A549 (cell line): Measurements from ENCODE around the gene GARNL3. TPM values are rescaled to one million over a fixed set of nuclear protein-coding genes. Genes with fewer than 3 reads are reported as not detected.
A peak's percentile ranks its signal among the peaks of the same experiment; 100 is the strongest.

ENCODE experiments used
- BHLHE40 ChIP-seq: IDR thresholded peaks from 2 replicates; pipeline ENCODE4 v1.6.1; 2012; ENCODE audit warnings: low read depth, low read length, inconsistent platforms
- CBX2 ChIP-seq: fragments of 200-600 bp; sonication (generic); IDR thresholded peaks from 2 replicates; pipeline ENCODE4 v1.6.1; 2016; ENCODE audit warnings: low read depth, mild to moderate bottlenecking, borderline replicate concordance
- CEBPB ChIP-seq, 2 experiments: fragments of >200 bp in 1 of 2; sonication (Bioruptor Twin) in 1 of 2; formaldehyde crosslinking in 1 of 2; IDR thresholded peaks; 2 replicates each; pipeline ENCODE4 v1.6.1; 2012 to 2016
- ESRRA ChIP-seq: fragments of 150-350 bp; IDR thresholded peaks from 2 replicates; pipeline ENCODE4 v1.6.1; 2014; ENCODE audit warnings: mild to moderate bottlenecking, low read length, borderline replicate concordance
- FOSB ChIP-seq: fragments of 250-450 bp; sonication (Bioruptor Pico); IDR thresholded peaks from 2 replicates; pipeline ENCODE4 v1.5.0; 2020; ENCODE audit warnings: mild to moderate bottlenecking, moderate library complexity
- FOSL2 ChIP-seq, 2 experiments: fragments of 450-650 bp in 1 of 2; fragments of >200 bp in 1 of 2; sonication (Bioruptor Twin) in 1 of 2; formaldehyde crosslinking; IDR thresholded peaks; 2 replicates each; pipeline versions ENCODE4 v1.5.0 to v1.6.1; 2016 to 2020; ENCODE audit warnings: mild to moderate bottlenecking in 1 of 2, moderate library complexity in 1 of 2
- FOXS1 ChIP-seq: fragments of 250-450 bp; sonication (Bioruptor Pico); IDR thresholded peaks from 2 replicates; pipeline ENCODE4 v1.5.0; 2020; ENCODE audit warnings: mild to moderate bottlenecking, moderate library complexity
- GATA3 ChIP-seq: IDR thresholded peaks from 2 replicates; pipeline ENCODE4 v1.6.1; 2012; ENCODE audit warnings: borderline replicate concordance
- HDAC2 ChIP-seq: fragments of 200-600 bp; sonication (generic); IDR thresholded peaks from 2 replicates; pipeline ENCODE4 v1.6.1; 2016
- HOXA7 ChIP-seq: fragments of 250-450 bp; sonication (Bioruptor Pico); IDR thresholded peaks from 2 replicates; pipeline ENCODE4 v1.5.0; 2020; ENCODE audit warnings: mild to moderate bottlenecking, moderate library complexity
- HOXB13 ChIP-seq: fragments of 250-450 bp; sonication (Bioruptor Pico); IDR thresholded peaks from 2 replicates; pipeline ENCODE4 v1.5.0; 2020; ENCODE audit warnings: low read depth, mild to moderate bottlenecking, moderate library complexity
- HOXB5 ChIP-seq: fragments of 250-450 bp; sonication (Bioruptor Pico); IDR thresholded peaks from 2 replicates; pipeline ENCODE4 v1.5.0; 2020; ENCODE audit warnings: mild to moderate bottlenecking, moderate library complexity
- JUN ChIP-seq, 2 experiments: fragments of >200 bp; sonication (Bioruptor Twin); formaldehyde crosslinking; IDR thresholded peaks; 2 replicates in 1 of 2; 3 replicates in 1 of 2; pipeline ENCODE4 v1.6.1; 2016 to 2017
- JUNB ChIP-seq: fragments of >200 bp; sonication (Bioruptor Twin); formaldehyde crosslinking; IDR thresholded peaks from 2 replicates; pipeline ENCODE4 v1.6.1; 2016
- KDM1A ChIP-seq: fragments of 200-600 bp; sonication (generic); IDR thresholded peaks from 2 replicates; pipeline ENCODE4 v1.6.1; 2016; ENCODE audit warnings: low read depth, mild to moderate bottlenecking
- MAZ ChIP-seq: fragments of 150-350 bp; IDR thresholded peaks from 2 replicates; pipeline ENCODE4 v1.6.1; 2014; ENCODE audit warnings: antibody characterized with exemption, low read depth, low read length, borderline replicate concordance
- NFE2L2 ChIP-seq: fragments of 150-350 bp; conservative IDR thresholded peaks from 2 replicates; pipeline ENCODE4 v1.6.1; 2014; ENCODE audit warnings: low read length
- NPAS2 ChIP-seq: fragments of 250-450 bp; sonication (Bioruptor Pico); IDR thresholded peaks from 2 replicates; pipeline ENCODE4 v1.8.0; 2022; ENCODE audit warnings: mild to moderate bottlenecking, moderate library complexity, borderline replicate concordance
- PHF8 ChIP-seq: fragments of 200-600 bp; sonication (generic); IDR thresholded peaks from 2 replicates; pipeline ENCODE4 v1.6.1; 2016; ENCODE audit warnings: low read depth, mild to moderate bottlenecking, antibody characterized with exemption, moderate library complexity, borderline replicate concordance
- POLR2AphosphoS2 ChIP-seq: conservative IDR thresholded peaks from 2 replicates; pipeline ENCODE4 v1.6.1; 2012; ENCODE audit warnings: low read length, improper control_type of control experiment, inconsistent platforms
- RARB ChIP-seq: fragments of 250-450 bp; sonication (Bioruptor Pico); IDR thresholded peaks from 2 replicates; pipeline ENCODE4 v1.8.0; 2021; ENCODE audit warnings: mild to moderate bottlenecking, moderate library complexity
- RCOR1 ChIP-seq: fragments of 150-350 bp; IDR thresholded peaks from 2 replicates; pipeline ENCODE4 v1.6.1; 2014; ENCODE audit warnings: antibody characterized with exemption, low read length, low read depth
- RNF2 ChIP-seq: fragments of 200-600 bp; sonication (generic); IDR thresholded peaks from 2 replicates; pipeline ENCODE4 v1.6.1; 2016; ENCODE audit warnings: low read depth, mild to moderate bottlenecking, antibody characterized with exemption, moderate library complexity, borderline replicate concordance
- SMC3 ChIP-seq: fragments of >200 bp; sonication (Bioruptor Twin); formaldehyde crosslinking; IDR thresholded peaks from 3 replicates; pipeline ENCODE4 v1.6.1; 2018; ENCODE audit warnings: inconsistent platforms
- SREBF2 ChIP-seq: fragments of 450-650 bp; IDR thresholded peaks from 2 replicates; pipeline ENCODE4 v1.6.1; 2014; ENCODE audit warnings: mild to moderate bottlenecking, moderate library complexity
- ZC3H11A ChIP-seq: fragments of 450-650 bp; IDR thresholded peaks from 2 replicates; pipeline ENCODE4 v1.6.1; 2014; ENCODE audit warnings: antibody characterized with exemption, mild to moderate bottlenecking
- ZNF302 ChIP-seq: fragments of 250-450 bp; sonication (Bioruptor Pico); IDR thresholded peaks from 2 replicates; pipeline ENCODE4 v1.9.0; 2021; ENCODE audit warnings: inconsistent platforms, mild to moderate bottlenecking, moderate library complexity
- ZSCAN20 ChIP-seq: fragments of 250-450 bp; sonication (Bioruptor Pico); IDR thresholded peaks from 2 replicates; pipeline ENCODE4 v1.8.0; 2022; ENCODE audit warnings: mild to moderate bottlenecking, moderate library complexity
- polyA plus RNA-seq, 4 experiments: library from polyadenylated mRNA; depleted of rRNA in 3 of 4; stranded (reverse); fragments of >200 nt; fragmentation: RNase III in 1 of 4; extraction: RNeasy Plus Mini Kit Qiagen cat#74134 plus additional on column Dnase treatment in 1 of 4; gene quantifications; 2 replicates in 3 of 4; 3 replicates in 1 of 4; pipeline ENCODE4 v1.2.3, GENCODE V29; 2011 to 2017
- TF ChIP-seq, protein P1 (sequence below): fragments of >200 bp; sonication (Bioruptor Twin); formaldehyde crosslinking; IDR thresholded peaks from 3 replicates; pipeline ENCODE4 v1.5.1; 2016
- TF ChIP-seq, protein P2 (sequence below): IDR thresholded peaks from 2 replicates; pipeline ENCODE4 v1.6.1; 2012; ENCODE audit warnings: low read depth, borderline replicate concordance
- TF ChIP-seq, protein P3 (sequence below): fragments of 150-350 bp; IDR thresholded peaks from 2 replicates; pipeline ENCODE4 v1.6.1; 2014; ENCODE audit warnings: low read depth, mild to moderate bottlenecking, low read length
- TF ChIP-seq, protein P4 (sequence below): fragments of 250-450 bp; sonication (Bioruptor Pico); IDR thresholded peaks from 2 replicates; pipeline ENCODE4 v1.5.0; 2021; ENCODE audit warnings: mild to moderate bottlenecking, moderate library complexity, borderline replicate concordance

Gene GARNL3
- polyA plus RNA-seq, 2 of the 4 experiments (the other 2 are of a cell fraction), result 2.9 to 5.1 TPM

DNA sequence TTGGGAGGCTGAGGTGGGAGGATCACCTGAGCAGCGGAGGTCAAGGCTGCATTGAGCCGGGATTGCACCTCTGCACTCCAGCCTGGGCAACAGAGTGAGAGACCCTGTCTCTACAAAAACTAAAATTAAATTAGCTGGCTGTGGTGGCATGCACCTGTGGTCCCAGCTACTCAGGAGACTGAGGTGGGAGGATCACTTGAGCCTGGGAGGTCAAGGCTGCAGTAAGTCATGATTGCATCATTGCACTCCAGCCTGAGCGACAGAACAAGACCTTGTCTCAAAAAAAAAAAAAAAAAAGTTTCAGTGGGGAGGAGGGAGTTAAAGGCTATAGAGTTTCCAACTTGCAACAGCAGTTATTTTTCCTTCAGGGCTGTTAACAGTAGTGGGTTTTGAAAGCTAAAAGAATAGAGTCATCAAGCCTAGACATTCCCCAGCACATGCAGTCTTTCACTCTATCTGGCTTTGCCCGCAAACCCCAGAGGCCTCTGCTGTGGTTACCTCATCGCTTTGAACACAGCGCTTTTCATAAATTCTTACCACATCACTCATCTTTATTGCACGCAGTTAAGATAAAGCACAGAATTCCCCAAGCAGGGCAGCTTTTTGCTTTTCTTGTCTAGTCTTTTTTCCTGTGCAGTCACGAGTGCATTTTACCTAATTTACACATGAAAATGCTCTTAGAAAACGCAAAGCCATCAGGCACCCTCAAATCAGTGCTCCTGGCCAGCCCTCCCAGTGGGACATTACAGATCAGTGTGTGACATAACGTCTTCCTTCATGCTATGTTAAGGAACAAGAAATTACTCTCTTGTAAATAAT is 123.7 kb downstream of the GARNL3 start (continued):
- TF ChIP-seq, protein P1, sequence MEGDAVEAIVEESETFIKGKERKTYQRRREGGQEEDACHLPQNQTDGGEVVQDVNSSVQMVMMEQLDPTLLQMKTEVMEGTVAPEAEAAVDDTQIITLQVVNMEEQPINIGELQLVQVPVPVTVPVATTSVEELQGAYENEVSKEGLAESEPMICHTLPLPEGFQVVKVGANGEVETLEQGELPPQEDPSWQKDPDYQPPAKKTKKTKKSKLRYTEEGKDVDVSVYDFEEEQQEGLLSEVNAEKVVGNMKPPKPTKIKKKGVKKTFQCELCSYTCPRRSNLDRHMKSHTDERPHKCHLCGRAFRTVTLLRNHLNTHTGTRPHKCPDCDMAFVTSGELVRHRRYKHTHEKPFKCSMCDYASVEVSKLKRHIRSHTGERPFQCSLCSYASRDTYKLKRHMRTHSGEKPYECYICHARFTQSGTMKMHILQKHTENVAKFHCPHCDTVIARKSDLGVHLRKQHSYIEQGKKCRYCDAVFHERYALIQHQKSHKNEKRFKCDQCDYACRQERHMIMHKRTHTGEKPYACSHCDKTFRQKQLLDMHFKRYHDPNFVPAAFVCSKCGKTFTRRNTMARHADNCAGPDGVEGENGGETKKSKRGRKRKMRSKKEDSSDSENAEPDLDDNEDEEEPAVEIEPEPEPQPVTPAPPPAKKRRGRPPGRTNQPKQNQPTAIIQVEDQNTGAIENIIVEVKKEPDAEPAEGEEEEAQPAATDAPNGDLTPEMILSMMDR, result no peak
- TF ChIP-seq CEBPB (IDR thresholded peaks at IDR 0.05), result peak; percentile 77 to 81; a peak in 3 of 4 replicates
- TF ChIP-seq RCOR1, result no peak
- TF ChIP-seq GATA3, result peak; percentile 81; the same call in 1 of the 2 replicates
- no peak for TF ChIP-seq SREBF2
- TF ChIP-seq ZC3H11A, result no peak
- TF ChIP-seq, protein P2, sequence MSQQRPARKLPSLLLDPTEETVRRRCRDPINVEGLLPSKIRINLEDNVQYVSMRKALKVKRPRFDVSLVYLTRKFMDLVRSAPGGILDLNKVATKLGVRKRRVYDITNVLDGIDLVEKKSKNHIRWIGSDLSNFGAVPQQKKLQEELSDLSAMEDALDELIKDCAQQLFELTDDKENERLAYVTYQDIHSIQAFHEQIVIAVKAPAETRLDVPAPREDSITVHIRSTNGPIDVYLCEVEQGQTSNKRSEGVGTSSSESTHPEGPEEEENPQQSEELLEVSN, result no peak
- no peak for TF ChIP-seq CBX2
- TF ChIP-seq RNF2, result no peak
- no peak for TF ChIP-seq MAZ
- TF ChIP-seq FOSL2 (IDR thresholded peaks at IDR 0.05), result peak; percentile 51
- TF ChIP-seq FOSL2 (CRISPR knock-in tag; IDR thresholded peaks at IDR 0.05), result peak; percentile 81
- no peak for TF ChIP-seq FOSB (CRISPR knock-in tag)
- TF ChIP-seq JUN (IDR thresholded peaks at IDR 0.05), result peak; percentile 85 to 93; a peak in 4 of 5 replicates
- no peak for TF ChIP-seq SMC3
- TF ChIP-seq NPAS2 (CRISPR knock-in tag), result no peak
- no peak for TF ChIP-seq HDAC2
- no peak for TF ChIP-seq PHF8
- TF ChIP-seq, protein P3, sequence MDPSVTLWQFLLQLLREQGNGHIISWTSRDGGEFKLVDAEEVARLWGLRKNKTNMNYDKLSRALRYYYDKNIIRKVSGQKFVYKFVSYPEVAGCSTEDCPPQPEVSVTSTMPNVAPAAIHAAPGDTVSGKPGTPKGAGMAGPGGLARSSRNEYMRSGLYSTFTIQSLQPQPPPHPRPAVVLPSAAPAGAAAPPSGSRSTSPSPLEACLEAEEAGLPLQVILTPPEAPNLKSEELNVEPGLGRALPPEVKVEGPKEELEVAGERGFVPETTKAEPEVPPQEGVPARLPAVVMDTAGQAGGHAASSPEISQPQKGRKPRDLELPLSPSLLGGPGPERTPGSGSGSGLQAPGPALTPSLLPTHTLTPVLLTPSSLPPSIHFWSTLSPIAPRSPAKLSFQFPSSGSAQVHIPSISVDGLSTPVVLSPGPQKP, result no peak
- no peak for TF ChIP-seq ZNF302 (CRISPR knock-in tag)
- no peak for TF ChIP-seq FOXS1 (CRISPR knock-in tag)
- no peak for TF ChIP-seq HOXB5 (CRISPR knock-in tag)
- no peak for TF ChIP-seq ZSCAN20
- no peak for TF ChIP-seq HOXA7
- TF ChIP-seq NFE2L2, result no peak
- no peak for TF ChIP-seq RARB (CRISPR knock-in tag)
- TF ChIP-seq BHLHE40, result no peak
- TF ChIP-seq HOXB13 (CRISPR knock-in tag), result no peak
- no peak for TF ChIP-seq KDM1A
- TF ChIP-seq JUNB, result peak; percentile 76
- TF ChIP-seq, protein P4, sequence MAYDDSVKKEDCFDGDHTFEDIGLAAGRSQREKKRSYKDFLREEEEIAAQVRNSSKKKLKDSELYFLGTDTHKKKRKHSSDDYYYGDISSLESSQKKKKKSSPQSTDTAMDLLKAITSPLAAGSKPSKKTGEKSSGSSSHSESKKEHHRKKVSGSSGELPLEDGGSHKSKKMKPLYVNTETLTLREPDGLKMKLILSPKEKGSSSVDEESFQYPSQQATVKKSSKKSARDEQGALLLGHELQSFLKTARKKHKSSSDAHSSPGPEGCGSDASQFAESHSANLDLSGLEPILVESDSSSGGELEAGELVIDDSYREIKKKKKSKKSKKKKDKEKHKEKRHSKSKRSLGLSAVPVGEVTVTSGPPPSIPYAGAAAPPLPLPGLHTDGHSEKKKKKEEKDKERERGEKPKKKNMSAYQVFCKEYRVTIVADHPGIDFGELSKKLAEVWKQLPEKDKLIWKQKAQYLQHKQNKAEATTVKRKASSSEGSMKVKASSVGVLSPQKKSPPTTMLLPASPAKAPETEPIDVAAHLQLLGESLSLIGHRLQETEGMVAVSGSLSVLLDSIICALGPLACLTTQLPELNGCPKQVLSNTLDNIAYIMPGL (CRISPR knock-in tag), result no peak
- no peak for TF ChIP-seq POLR2AphosphoS2
- no peak for TF ChIP-seq ESRRA
